NCI-H1092 treated with DMSO at 0.1 percent for 48 hours (cell line): Measurements from ENCODE around the gene CELF2.

ENCODE experiments used
- DNase-seq: peaks from one replicate; lab custom pipeline; 2025; lab: John Stamatoyannopoulos, UW

CELF2 gene

GRCh38 chr10:11154849-11155498 lies 137.3 kb downstream of the CELF2 start:
- DNase-seq = no peak

- DNase-seq = no peak
Measured at GRCh38 chr10:11156480-11156879, 138.8 kb downstream of the CELF2 start.

- DNase-seq = no peak
Measured at GRCh38 chr10:11157292-11158076, 139.8 kb downstream of the CELF2 start.

GRCh38 chr10:11158080-11158479 lies 140.4 kb downstream of the CELF2 start:
- no peak for DNase-seq

GRCh38 chr10:11159543-11160215 lies 142.0 kb downstream of the CELF2 start:
- no peak for DNase-seq

- no peak for DNase-seq
Measured at GRCh38 chr10:11161096-11161495, 143.4 kb downstream of the CELF2 start.

GRCh38 chr10:11161910-11162309 lies 144.2 kb downstream of the CELF2 start:
- no peak for DNase-seq

GRCh38 chr10:11162828-11163599 lies 145.3 kb downstream of the CELF2 start:
- no peak for DNase-seq

GRCh38 chr10:11163780-11164550 lies 146.3 kb downstream of the CELF2 start:
- DNase-seq = no peak

- DNase-seq = no peak
Measured at GRCh38 chr10:11164551-11164802, 146.8 kb downstream of the CELF2 start.

GRCh38 chr10:11164803-11165590 lies 147.3 kb downstream of the CELF2 start:
- no peak for DNase-seq

- no peak for DNase-seq
Measured at GRCh38 chr10:11165591-11166543, 148.2 kb downstream of the CELF2 start.

GRCh38 chr10:11166550-11166949 lies 148.9 kb downstream of the CELF2 start:
- DNase-seq = no peak

GRCh38 chr10:11167233-11167966 lies 149.7 kb downstream of the CELF2 start:
- no peak for DNase-seq

- DNase-seq = no peak
Measured at GRCh38 chr10:11168423-11169090, 150.9 kb downstream of the CELF2 start.

- DNase-seq = no peak
Measured at GRCh38 chr10:11169976-11170375, 152.3 kb downstream of the CELF2 start.

GRCh38 chr10:11170574-11170973 lies 152.9 kb downstream of the CELF2 start:
- DNase-seq = no peak

GRCh38 chr10:11170993-11171851 lies 153.6 kb downstream of the CELF2 start:
- DNase-seq = no peak
